Mesodermal cell (in vitro differentiated cells): ENCODE data around the gene PTGES3L.
"Not testable (repeated sequence)": the region's sequence is repeated elsewhere in the genome, so short reads cannot be mapped to it uniquely, and the experiment has no call there.

Experiments
- H3K27ac ChIP-seq: 2 replicates; pipeline ENCODE4 v1.7.0; 2013; ENCODE audit warnings: mild to moderate bottlenecking, low read depth, low read length, moderate library complexity; ENCODE audit not compliant: severe bottlenecking
- H3K36me3 ChIP-seq: 2 replicates; pipeline ENCODE4 v1.7.1; 2013; ENCODE audit warnings: mild to moderate bottlenecking, low read length, moderate library complexity; ENCODE audit not compliant: control insufficient read depth, insufficient read depth
- H3K4me1 ChIP-seq: one replicate; pipeline ENCODE4 v1.7.1; 2013; ENCODE audit warnings: mild to moderate bottlenecking, low read length; ENCODE audit not compliant: insufficient read depth, control insufficient read depth, poor library complexity, severe bottlenecking
- H3K4me3 ChIP-seq: 2 replicates; pipeline ENCODE4 v1.7.0; 2013; ENCODE audit warnings: low read length, control low read depth, mild to moderate bottlenecking; ENCODE audit not compliant: insufficient read depth, poor library complexity, severe bottlenecking; ENCODE audit errors: extremely low read depth
- H3K9me3 ChIP-seq: 2 replicates; pipeline ENCODE4 v1.7.1; 2013; ENCODE audit warnings: mild to moderate bottlenecking, low read length, moderate library complexity; ENCODE audit not compliant: control insufficient read depth
- WGBS, 2 experiments: methylation state at CpG; one replicate each; pipeline ENCODE4 v1.1.5; 2013; ENCODE audit warnings: missing lambda C conversion rate in 2 of 2; ENCODE audit not compliant: insufficient coverage in 2 of 2; 5-methylcytosine and 5-hydroxymethylcytosine counted together

The PTGES3L gene

DNA sequence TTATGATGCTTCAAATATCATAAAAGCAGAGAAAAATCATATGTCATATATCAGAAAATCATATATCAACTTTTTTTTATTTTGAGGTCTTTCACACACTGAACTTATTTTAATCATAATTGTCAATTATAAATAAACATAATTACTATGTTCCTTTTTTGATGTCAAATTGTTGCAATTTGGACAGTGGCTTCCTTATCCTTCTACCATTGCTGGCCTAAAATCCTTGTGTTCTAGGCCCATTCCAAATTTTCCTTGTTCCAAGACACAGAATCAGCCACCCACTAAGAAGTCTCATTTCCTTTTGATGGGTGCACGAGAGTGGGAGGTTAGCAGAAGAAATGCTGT is 50.4 kb downstream of the PTGES3L start:
- 100% methylated on average over 1 of the region's 1 CpG; no CpG with 5 or more reads in 1 of the 2 experiments for WGBS, 2 experiments
- Histone ChIP-seq H3K4me3 (no peak overlapping the region), H3K36me3 (no peaks in the 10 kb centered on the region), H3K9me3 (no peaks in the 10 kb centered on the region), H3K27ac (no peak overlapping the region), H3K4me1 (peaks cover 4% of the 10 kb centered on the region)

DNA sequence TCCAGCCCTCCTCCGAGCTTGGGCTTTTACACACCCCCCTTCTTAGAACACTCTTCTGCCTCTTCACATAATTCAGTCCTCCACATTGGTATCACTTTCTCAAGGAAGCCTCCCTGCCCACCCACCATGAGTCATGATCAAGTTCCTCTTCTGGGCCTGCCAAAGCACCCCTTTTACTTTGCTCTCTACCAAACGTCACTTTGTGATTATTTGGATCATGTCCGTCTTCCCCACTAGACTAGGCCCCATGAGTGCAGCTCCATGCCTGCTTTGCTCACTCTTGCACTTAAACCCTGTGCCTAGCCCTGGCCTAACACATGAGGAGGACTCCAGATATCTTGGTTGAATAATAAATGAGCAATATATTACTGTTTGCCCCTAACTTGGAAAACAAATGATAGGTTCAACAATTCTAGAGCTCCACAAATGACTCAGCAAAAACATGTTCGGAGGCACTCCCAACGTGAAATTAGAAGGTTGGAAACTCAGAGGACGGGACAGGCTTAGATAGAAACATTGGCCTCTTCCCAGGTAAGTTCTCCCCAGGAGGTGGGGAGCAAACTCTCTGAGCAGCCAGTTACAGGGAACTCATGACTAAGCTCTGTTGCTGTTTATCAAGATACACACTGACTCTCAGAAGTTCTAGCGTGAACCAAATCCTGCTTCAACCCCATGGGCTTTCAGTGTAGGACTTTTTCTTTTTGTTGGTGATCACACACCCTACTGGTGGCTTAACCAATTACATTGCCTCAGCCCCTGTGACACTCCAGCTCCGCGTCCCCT is 51.0 kb downstream of the PTGES3L start:
- peak overlapping the region; percentile 78 for H3K27ac ChIP-seq
- no peaks in the 10 kb centered on the region for H3K9me3 ChIP-seq
- H3K4me3 ChIP-seq = no peak overlapping the region
- 76 to 93% methylated on average over 5 to 7 of the region's 9 CpGs for WGBS, 2 experiments
- H3K36me3 ChIP-seq = no peaks in the 10 kb centered on the region
- peaks cover 4% of the 10 kb centered on the region for H3K4me1 ChIP-seq

DNA sequence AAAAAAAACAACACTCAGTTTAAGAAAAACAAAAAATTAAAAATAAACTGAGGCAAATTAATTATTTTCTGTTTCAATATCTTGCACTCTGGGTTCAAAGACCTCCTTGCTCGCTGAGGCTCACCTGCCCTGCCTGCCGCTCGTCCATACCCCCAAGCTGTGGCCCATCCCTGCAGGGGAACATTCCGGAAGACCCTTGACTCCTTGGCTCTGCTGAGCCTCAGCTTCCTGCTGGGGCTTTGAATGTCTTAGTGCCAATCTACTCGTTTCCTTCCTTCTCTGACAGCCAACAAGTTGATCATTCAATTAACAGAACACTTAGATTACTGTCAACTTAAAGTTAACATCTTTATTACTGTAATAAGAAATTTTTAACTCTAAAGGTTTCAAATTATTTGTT is 55.0 kb downstream of the PTGES3L start:
- Histone ChIP-seq H3K4me1 (peaks cover 4% of the 10 kb centered on the region), H3K9me3 (no peaks in the 10 kb centered on the region), H3K27ac (no peak overlapping the region), H3K36me3 (no peaks in the 10 kb centered on the region), H3K4me3 (no peak overlapping the region)
- WGBS, 2 experiments = 34 to 42% methylated on average over 4 to 5 of the region's 5 CpGs

DNA sequence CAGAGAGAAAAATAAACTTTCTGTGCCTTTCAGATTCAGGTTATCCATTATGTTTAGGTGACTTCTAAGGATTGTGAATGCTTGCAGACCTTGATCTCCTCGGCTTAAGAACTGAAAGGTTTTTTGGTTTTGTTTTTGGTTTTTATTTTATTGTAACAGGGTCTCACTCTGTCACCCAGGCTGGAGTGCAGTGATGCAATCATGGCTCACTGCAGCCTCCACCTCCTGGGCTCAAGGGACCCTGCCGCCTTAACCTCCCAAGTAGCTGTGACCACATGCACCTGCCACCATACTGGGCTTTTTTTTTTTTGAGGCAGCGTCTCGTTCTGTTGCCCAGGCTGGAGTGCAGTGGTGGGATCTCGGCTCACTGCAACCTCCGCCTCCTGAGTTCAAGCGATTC is 56.4 kb downstream of the PTGES3L start:
- not testable (repeated sequence) for H3K9me3 ChIP-seq, H3K27ac ChIP-seq, H3K4me1 ChIP-seq, H3K4me3 ChIP-seq, H3K36me3 ChIP-seq
- WGBS, 2 experiments = 89 to 95% methylated on average over 4 of the region's 7 CpGs

DNA sequence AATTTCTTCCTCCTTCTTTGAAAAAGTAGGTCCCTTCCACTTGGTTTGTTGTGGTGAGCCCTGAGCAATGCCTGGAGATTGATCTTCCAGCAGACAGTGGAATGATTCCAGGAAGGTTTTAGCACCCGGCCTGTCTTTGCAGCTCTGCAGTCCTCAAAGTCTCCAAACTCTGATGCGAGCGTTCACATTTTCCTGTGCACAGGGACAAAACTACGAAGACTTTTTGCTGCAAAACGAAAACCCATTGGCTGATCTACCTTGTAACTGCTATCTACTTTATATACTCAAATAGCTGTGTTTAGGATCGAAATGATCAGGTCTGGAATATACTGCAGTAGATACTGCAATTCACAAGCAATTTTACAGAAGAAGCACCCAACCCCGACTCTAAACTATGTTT is 57.6 kb downstream of the PTGES3L start:
- Histone ChIP-seq H3K4me1 (no peaks in the 10 kb centered on the region), H3K4me3 (no peak overlapping the region), H3K27ac (no peak overlapping the region), H3K9me3 (no peaks in the 10 kb centered on the region), H3K36me3 (no peaks in the 10 kb centered on the region)
- 85 to 88% methylated on average over 5 to 6 of the region's 7 CpGs for WGBS, 2 experiments

DNA sequence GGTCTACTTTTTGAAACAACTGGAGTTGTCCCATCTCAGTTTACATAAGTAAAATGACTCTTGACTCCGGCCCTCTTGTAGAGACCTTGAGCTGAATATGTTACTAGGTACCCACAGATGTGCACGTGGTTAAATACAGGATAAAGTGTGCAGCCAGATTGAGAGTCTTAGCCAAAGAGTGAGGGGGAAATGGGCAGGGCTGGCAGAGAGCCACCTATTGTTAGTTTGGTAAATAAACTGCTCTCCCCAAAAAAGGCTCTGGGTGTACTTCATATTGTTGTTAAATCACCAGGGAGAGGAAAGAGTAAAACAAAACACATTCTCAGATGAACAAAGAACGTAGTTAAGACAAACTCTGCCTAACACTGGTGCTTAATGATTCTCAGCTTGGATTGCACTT is 59.0 kb downstream of the PTGES3L start:
- H3K4me1 ChIP-seq = no peaks in the 10 kb centered on the region
- H3K4me3 ChIP-seq = no peak overlapping the region
- no peak overlapping the region for H3K27ac ChIP-seq
- no peaks in the 10 kb centered on the region for H3K9me3 ChIP-seq
- WGBS, 2 experiments = 80 to 81% methylated on average over 2 to 3 of the region's 3 CpGs
- H3K36me3 ChIP-seq = no peaks in the 10 kb centered on the region

DNA sequence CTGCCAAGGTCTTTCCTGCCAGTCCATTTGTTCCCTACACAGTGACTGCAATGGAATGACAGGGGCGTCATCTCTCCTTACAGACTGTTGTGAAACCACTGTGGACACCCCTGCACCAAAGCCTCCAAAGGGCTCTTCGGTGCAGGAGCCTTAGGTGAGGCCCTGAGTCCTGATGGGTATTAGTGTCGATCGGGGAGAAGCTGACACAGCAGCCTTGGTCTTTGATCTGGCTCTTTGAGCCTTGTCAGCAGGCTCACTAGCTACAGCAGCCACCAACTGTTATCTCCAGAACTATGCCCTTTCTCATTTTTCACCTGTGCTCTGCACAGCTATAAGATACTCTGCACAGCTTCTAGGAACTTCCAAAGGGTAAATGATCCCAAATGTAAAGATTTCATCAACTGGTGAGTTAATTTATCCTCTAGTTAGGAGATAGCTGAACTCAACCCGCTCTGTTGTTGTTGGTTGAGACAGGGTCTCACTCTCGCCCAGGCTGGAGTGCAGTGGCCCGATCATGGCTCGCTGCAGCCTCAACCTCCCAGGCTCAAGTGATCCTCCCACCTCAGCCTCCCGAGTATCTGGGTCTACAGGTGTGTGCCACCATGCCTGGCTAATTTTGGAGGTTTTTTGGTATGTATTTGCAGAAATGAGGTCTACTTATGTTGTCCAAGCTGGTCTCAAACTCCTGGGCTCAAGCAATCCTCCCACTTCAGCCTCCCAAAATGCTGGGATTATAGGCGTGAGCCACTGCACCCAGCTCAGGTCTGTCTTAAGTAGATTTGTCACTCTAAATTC is 59.6 kb downstream of the PTGES3L start:
- no peaks in the 10 kb centered on the region for H3K9me3 ChIP-seq
- H3K4me1 ChIP-seq = no peaks in the 10 kb centered on the region
- no peaks in the 10 kb centered on the region for H3K36me3 ChIP-seq
- no peak overlapping the region for H3K27ac ChIP-seq
- H3K4me3 ChIP-seq = no peak overlapping the region
- WGBS, 2 experiments = 85 to 100% methylated on average over 2 to 4 of the region's 10 CpGs

DNA sequence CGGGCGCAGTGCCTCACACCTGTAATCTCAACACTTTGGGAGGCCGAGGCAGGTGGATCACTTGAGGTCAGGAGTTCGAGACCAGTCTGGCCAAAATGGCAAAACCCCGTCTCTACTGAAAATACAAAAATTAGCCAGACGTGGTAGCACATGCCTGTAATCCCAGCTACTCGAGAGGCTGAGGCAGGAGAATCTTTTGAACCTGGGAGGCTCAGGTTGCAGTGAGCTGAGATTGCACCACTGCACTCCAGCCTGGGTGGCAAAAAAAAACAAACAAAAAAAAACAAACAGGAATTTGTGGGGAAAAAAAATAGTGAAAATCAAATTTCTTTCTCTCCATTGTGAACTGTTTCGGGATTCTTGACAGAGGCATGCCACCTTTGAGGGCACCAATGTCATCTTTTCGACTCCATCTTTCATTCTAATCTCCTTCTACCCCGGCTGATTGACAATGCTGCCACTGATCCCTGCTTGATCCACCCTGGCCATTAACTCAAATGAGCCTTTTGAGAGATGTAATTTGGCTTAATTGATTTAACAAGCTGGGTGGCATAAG is 60.3 kb downstream of the PTGES3L start:
- H3K36me3 ChIP-seq, H3K27ac ChIP-seq, H3K4me3 ChIP-seq, H3K4me1 ChIP-seq, H3K9me3 ChIP-seq: not testable (repeated sequence)
- 90 to 98% methylated on average over 6 to 7 of the region's 10 CpGs for WGBS, 2 experiments

DNA sequence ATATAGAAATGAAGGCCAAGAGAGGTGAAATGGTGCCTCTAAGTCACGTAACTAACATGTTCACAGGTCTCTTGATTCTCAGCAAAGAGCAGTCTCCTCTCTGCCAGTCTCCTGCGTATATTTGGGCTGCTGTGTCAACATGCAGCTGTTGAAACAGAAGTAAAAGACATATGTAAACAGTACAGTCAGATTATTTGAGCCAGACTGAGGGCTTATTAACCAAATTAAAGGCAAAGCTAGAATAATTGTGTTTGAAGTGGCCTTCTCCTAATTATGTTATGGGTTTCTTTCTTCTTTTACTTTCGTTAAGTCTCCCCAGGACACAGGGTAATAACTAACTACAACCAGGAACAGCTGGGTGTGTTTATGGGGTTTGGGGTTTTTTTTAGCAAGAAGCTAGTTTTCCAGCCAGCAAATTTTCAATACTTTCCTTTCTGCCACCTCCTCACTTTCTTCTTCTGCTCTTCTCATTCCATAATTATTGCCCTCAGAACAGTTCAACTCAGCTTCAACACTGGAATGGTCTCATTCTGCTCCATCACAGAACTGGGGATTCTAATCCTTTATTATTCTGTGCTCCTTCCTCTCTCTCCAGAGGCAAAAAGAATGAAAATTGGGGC is 60.9 kb downstream of the PTGES3L start:
- H3K27ac ChIP-seq = no peak overlapping the region
- no peaks in the 10 kb centered on the region for H3K4me1 ChIP-seq
- H3K36me3 ChIP-seq = no peaks in the 10 kb centered on the region
- no peak overlapping the region for H3K4me3 ChIP-seq
- WGBS, 2 experiments = 86 to 90% methylated on average over 1 to 2 of the region's 3 CpGs
- H3K9me3 ChIP-seq = no peaks in the 10 kb centered on the region
